Measurements from ENCODE around the gene SKA3.

DNA sequence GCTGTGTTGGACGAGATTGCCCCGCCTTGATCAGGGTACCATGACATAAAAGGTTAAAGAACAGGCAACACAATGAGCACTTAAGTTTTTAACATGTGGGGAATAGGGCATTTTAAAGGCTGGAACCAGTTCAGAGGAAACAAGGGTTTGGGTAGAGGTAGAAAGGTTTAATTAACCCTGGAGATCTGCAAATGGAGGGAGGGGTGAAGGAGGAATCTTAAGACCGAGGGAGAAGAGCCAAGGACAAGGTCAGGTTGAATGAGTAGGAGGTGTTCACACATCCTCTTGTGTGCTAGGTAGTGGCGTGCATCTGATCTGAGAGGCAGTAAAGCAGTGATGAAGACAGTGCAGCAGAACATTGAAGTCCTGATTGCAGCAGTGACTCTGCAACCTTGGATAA lies 28.5 kb downstream of the SKA3 start:
- TF ChIP-seq POLR2AphosphoS5 (IDR thresholded peaks at IDR 0.05; ENCODE audit: low read depth, low read length) (no peak), EP300 (IDR thresholded peaks at IDR 0.05; ENCODE audit: borderline replicate concordance in 1 of 2, low read depth in 1 of 2, low read length in 1 of 2) (no peak), JUND (IDR thresholded peaks at IDR 0.05) (no peak), RCOR1 (IDR thresholded peaks at IDR 0.05; ENCODE audit: low read length) (no peak)
- TF ChIP-seq, protein P1, sequence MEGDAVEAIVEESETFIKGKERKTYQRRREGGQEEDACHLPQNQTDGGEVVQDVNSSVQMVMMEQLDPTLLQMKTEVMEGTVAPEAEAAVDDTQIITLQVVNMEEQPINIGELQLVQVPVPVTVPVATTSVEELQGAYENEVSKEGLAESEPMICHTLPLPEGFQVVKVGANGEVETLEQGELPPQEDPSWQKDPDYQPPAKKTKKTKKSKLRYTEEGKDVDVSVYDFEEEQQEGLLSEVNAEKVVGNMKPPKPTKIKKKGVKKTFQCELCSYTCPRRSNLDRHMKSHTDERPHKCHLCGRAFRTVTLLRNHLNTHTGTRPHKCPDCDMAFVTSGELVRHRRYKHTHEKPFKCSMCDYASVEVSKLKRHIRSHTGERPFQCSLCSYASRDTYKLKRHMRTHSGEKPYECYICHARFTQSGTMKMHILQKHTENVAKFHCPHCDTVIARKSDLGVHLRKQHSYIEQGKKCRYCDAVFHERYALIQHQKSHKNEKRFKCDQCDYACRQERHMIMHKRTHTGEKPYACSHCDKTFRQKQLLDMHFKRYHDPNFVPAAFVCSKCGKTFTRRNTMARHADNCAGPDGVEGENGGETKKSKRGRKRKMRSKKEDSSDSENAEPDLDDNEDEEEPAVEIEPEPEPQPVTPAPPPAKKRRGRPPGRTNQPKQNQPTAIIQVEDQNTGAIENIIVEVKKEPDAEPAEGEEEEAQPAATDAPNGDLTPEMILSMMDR (IDR thresholded peaks at IDR 0.05) = no peak
- TF ChIP-seq, protein P2, sequence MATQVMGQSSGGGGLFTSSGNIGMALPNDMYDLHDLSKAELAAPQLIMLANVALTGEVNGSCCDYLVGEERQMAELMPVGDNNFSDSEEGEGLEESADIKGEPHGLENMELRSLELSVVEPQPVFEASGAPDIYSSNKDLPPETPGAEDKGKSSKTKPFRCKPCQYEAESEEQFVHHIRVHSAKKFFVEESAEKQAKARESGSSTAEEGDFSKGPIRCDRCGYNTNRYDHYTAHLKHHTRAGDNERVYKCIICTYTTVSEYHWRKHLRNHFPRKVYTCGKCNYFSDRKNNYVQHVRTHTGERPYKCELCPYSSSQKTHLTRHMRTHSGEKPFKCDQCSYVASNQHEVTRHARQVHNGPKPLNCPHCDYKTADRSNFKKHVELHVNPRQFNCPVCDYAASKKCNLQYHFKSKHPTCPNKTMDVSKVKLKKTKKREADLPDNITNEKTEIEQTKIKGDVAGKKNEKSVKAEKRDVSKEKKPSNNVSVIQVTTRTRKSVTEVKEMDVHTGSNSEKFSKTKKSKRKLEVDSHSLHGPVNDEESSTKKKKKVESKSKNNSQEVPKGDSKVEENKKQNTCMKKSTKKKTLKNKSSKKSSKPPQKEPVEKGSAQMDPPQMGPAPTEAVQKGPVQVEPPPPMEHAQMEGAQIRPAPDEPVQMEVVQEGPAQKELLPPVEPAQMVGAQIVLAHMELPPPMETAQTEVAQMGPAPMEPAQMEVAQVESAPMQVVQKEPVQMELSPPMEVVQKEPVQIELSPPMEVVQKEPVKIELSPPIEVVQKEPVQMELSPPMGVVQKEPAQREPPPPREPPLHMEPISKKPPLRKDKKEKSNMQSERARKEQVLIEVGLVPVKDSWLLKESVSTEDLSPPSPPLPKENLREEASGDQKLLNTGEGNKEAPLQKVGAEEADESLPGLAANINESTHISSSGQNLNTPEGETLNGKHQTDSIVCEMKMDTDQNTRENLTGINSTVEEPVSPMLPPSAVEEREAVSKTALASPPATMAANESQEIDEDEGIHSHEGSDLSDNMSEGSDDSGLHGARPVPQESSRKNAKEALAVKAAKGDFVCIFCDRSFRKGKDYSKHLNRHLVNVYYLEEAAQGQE (IDR thresholded peaks at IDR 0.05; ENCODE audit: low read depth, low read length) = no peak
